Stomach (tissue), 4 donors: ENCODE results near the gene CADPS.

Experiments used
- CTCF ChIP-seq, 7 experiments: fragments of 450-650 bp in 4 of 7; fragments of 200-600 bp in 3 of 7; sonication (generic) in 3 of 7; IDR thresholded peaks; one replicate each; pipeline ENCODE4 v1.5.1; 2016 to 2019; ENCODE audit warnings: antibody characterized with exemption in 7 of 7, control low read depth in 2 of 7, mild to moderate bottlenecking in 1 of 7
- POLR2A ChIP-seq, 4 donors: fragments of 450-650 bp; IDR thresholded peaks; one replicate each; pipeline ENCODE4 v1.6.1; 2016; ENCODE audit warnings: antibody characterized with exemption in 4 of 4, control low read depth in 2 of 4, mild to moderate bottlenecking in 1 of 4, moderate library complexity in 1 of 4
- POLR2AphosphoS5 ChIP-seq, 3 donors: sonication (generic); formaldehyde crosslinking; IDR thresholded peaks; one replicate each; pipeline ENCODE4 v1.6.1; 2016; ENCODE audit warnings: antibody characterized with exemption in 3 of 3

GRCh38 chr3:62368705-62369475, 506.3 kb downstream of the CADPS start:
- no peak for TF ChIP-seq CTCF (IDR thresholded peaks at IDR 0.05)
- no peak for TF ChIP-seq POLR2AphosphoS5 (IDR thresholded peaks at IDR 0.05)
- no peak for TF ChIP-seq POLR2A (IDR thresholded peaks at IDR 0.05)
